Neural cell (in vitro differentiated cells): Measurements from ENCODE around the gene GOLGA6L9. TPM values are rescaled to one million over a fixed set of nuclear protein-coding genes. Genes with fewer than 3 reads are reported as not detected.
"Not testable (repeated sequence)": the region's sequence is repeated elsewhere in the genome, so short reads cannot be mapped to it uniquely, and the experiment has no call there.

Experiments used
- H2AFZ ChIP-seq: fragments of 200-600, 300-800 bp; sonication (generic), shearing (Covaris generic); 2 replicates; pipeline ENCODE4 v1.6.0; 2014; ENCODE audit warnings: low read depth, mild to moderate bottlenecking, antibody characterized with exemption, low read length, moderate library complexity
- H3F3A ChIP-seq: fragments of 200-600 bp; shearing (Covaris generic); 2 replicates; pipeline ENCODE4 v1.6.1; 2016; ENCODE audit warnings: mild to moderate bottlenecking, moderate library complexity, mixed read lengths, antibody characterized with exemption, low read length; ENCODE audit not compliant: insufficient read depth, poor library complexity, severe bottlenecking
- H3K27ac ChIP-seq: fragments of 200-600, 300-800 bp; sonication (generic), shearing (Covaris generic); 2 replicates; pipeline ENCODE4 v1.5.1; 2014; ENCODE audit warnings: mild to moderate bottlenecking, low read length, moderate library complexity
- H3K27me3 ChIP-seq: fragments of 300-800, 200-600 bp; sonication (generic), shearing (Covaris generic); 2 replicates; pipeline ENCODE4 v1.6.0; 2014; ENCODE audit warnings: mild to moderate bottlenecking, low read depth, low read length, moderate library complexity; ENCODE audit not compliant: insufficient read depth
- H3K36me3 ChIP-seq: fragments of 300-800, 200-600 bp; sonication (generic), shearing (Covaris generic); 2 replicates; pipeline ENCODE4 v1.5.1; 2014; ENCODE audit warnings: mild to moderate bottlenecking, antibody characterized with exemption, low read length, moderate library complexity; ENCODE audit not compliant: insufficient read depth
- H3K4me2 ChIP-seq: fragments of 300-800, 200-600 bp; sonication (generic), shearing (Covaris generic); 2 replicates; pipeline ENCODE4 v1.6.0; 2014; ENCODE audit warnings: mild to moderate bottlenecking, low read length
- H3K4me3 ChIP-seq: fragments of 300-800, 200-600 bp; sonication (generic), shearing (Covaris generic); 2 replicates; pipeline ENCODE4 v1.5.1; 2014; ENCODE audit warnings: mild to moderate bottlenecking, low read length, moderate library complexity
- H3K79me2 ChIP-seq: fragments of 200-600 bp; shearing (Covaris generic); replicated peaks from 2 replicates; pipeline ENCODE4 v1.6.0; 2014; ENCODE audit warnings: mild to moderate bottlenecking, low read length, moderate library complexity; ENCODE audit not compliant: insufficient read depth
- H3K9ac ChIP-seq: fragments of 300-800, 200-600 bp; sonication (generic), shearing (Covaris generic); 2 replicates; pipeline ENCODE4 v1.6.1; 2016; ENCODE audit warnings: mild to moderate bottlenecking, low read length, mixed read lengths
- H3K9me2 ChIP-seq: fragments of 200-600 bp; shearing (Covaris generic); 2 replicates; pipeline ENCODE4 v1.6.1; 2016; ENCODE audit warnings: mild to moderate bottlenecking, low read length, mixed read lengths; ENCODE audit not compliant: insufficient read depth
- H3K9me3 ChIP-seq: fragments of 200-600, 300-800 bp; sonication (generic), shearing (Covaris generic); 2 replicates; pipeline ENCODE4 v1.6.1; 2016; ENCODE audit warnings: mild to moderate bottlenecking, mixed run types, low read length, moderate library complexity, mixed read lengths
- H4K20me1 ChIP-seq: fragments of 200-600 bp; shearing (Covaris generic); 2 replicates; pipeline ENCODE4 v1.6.1; 2016; ENCODE audit warnings: mild to moderate bottlenecking, mixed run types; ENCODE audit not compliant: insufficient read depth
- polyA minus RNA-seq: library from RNA; depleted of rRNA, polyadenylated mRNA; stranded (reverse); fragments of >200 nt; gene quantifications from 2 replicates; pipeline ENCODE4 v1.2.3, GENCODE V29; 2014
- polyA plus RNA-seq: library from polyadenylated mRNA; depleted of rRNA; stranded (reverse); fragments of >200 nt; gene quantifications from 2 replicates; pipeline ENCODE4 v1.2.3, GENCODE V29; 2014

GOLGA6L9 gene, protein sequence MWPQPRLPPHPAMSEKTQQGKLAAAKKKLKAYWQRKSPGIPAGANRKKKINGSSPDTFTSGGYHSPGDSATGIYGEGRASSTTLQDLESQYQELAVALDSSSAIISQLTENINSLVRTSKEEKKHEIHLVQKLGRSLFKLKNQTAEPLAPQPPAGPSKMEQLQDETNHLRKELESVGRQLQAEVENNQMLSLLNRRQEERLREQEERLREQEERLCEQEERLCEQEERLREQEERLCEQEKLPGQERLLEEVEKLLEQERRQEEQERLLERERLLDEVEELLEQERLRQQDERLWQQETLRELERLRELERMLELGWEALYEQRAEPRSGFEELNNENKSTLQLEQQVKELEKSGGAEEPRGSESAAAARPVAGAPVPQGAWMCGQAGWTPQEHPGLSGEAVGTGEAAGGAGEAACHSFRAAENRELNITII
- polyA plus RNA-seq (27.5 and 27.7 TPM in 2 replicates), polyA minus RNA-seq (9.0 and 11.3 TPM in 2 replicates)

- H3K27ac ChIP-seq, H3K27me3 ChIP-seq, H3K9me2 ChIP-seq, H3K4me3 ChIP-seq, H3K79me2 ChIP-seq, H2AFZ ChIP-seq, H3K9me3 ChIP-seq, H3K36me3 ChIP-seq, H4K20me1 ChIP-seq, H3F3A ChIP-seq, H3K4me2 ChIP-seq, H3K9ac ChIP-seq: not testable (repeated sequence)
Measured at GRCh38 chr15:82429693-82430092, at the start of gene GOLGA6L9. Gene GOLGA6L9, plus strand, starts transcription at chr15:82429816. Its CDS starts 264 bp downstream, at chr15:82430080.

GRCh38 chr15:82381330-82381955 is 48.2 kb upstream of the GOLGA6L9 start:
- not testable (repeated sequence) for H3K9me3 ChIP-seq, H3K36me3 ChIP-seq, H3K9me2 ChIP-seq, H3K4me2 ChIP-seq, H2AFZ ChIP-seq, H3K27ac ChIP-seq, H3F3A ChIP-seq, H3K27me3 ChIP-seq, H3K4me3 ChIP-seq, H3K9ac ChIP-seq, H3K79me2 ChIP-seq, H4K20me1 ChIP-seq

- H3K9me3 ChIP-seq, H3K9me2 ChIP-seq, H4K20me1 ChIP-seq, H3K27me3 ChIP-seq, H2AFZ ChIP-seq, H3K27ac ChIP-seq, H3K9ac ChIP-seq, H3K79me2 ChIP-seq, H3F3A ChIP-seq, H3K36me3 ChIP-seq, H3K4me2 ChIP-seq, H3K4me3 ChIP-seq: not testable (repeated sequence)
Measured at GRCh38 chr15:82387209-82387608, 42.4 kb upstream of the GOLGA6L9 start.

DNA sequence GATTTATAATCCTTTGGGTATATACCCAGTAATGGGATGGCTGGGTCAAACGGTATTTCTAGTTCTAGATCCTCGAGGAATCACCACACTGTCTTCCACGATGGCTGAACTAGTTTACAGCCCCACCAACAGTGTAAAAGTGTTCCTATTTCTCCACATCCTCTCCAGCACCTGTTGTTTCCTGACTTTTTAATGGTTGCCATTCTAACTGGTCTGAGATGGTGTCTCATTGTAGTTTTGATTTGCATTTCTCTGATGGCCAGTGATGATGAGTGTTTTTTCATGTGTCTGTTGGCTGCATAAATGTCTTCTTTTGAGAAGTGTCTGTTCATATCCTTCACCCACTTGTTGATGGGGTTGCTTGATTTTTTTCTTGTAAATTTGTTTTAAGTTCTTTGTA is 39.5 kb upstream of the GOLGA6L9 start:
- not testable (repeated sequence) for H3F3A ChIP-seq, H3K27ac ChIP-seq, H4K20me1 ChIP-seq, H3K36me3 ChIP-seq, H3K27me3 ChIP-seq, H3K9me3 ChIP-seq, H3K4me3 ChIP-seq, H3K9me2 ChIP-seq, H3K4me2 ChIP-seq, H2AFZ ChIP-seq, H3K79me2 ChIP-seq, H3K9ac ChIP-seq

- not testable (repeated sequence) for H4K20me1 ChIP-seq, H3K79me2 ChIP-seq, H3K9ac ChIP-seq, H2AFZ ChIP-seq, H3K9me3 ChIP-seq, H3K4me3 ChIP-seq, H3K27me3 ChIP-seq, H3K36me3 ChIP-seq, H3K9me2 ChIP-seq, H3K27ac ChIP-seq, H3K4me2 ChIP-seq, H3F3A ChIP-seq
Measured at GRCh38 chr15:82392077-82392476, 37.5 kb upstream of the GOLGA6L9 start.
